Activated CD8-positive, alpha-beta memory T cell treated with anti-CD3 and anti-CD28 coated beads, Interleukin-2, amount 50 U/mL, for 48 hours (primary cell): ENCODE data around the gene ZNF618.

ENCODE experiments used
- DNase-seq: peaks from one replicate; pipeline ENCODE4 v3.0.0-alpha.2; 2020

Gene ZNF618

DNA sequence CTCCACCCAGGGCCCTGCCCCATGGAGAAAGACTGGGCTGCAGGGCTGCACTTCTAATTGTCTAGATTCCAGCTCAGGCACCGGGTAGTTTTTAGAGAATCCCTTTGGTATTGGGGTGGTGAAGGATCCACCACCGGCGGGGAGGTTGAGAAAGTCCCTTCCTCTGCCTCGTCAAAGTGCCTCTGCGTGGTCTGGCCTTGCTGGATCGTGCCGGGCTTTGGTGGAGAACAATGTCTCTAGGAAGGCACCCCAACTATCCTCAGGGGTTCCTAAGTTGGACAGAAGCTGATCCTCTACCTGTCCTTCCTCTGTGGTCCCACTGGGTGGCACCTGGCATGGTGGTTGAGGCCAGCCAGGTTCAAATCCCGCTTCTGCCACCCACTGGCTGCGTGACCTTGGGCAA, 209.3 kb downstream of the ZNF618 start:
- peak; percentile 30 for DNase-seq

DNA sequence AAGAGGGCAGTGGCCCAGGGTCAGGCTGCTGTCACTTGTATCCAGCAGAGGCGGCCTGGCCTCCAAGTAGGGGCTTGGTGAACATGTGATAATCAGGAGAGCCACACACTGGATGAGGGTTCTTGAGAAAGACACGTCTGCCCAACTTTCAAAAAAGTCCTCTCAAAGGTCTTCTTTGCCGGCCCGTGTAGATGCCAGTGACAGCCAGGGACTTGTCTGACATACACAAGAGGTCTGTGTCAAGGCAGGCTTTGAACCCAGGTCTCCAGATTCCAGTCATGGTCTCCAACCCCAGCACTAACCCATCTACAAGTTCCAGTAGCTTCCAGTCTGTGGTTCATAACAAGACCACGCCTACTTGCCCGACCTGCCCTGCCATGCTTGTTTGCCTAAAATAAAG, 209.9 kb downstream of the ZNF618 start:
- no peak for DNase-seq

DNA sequence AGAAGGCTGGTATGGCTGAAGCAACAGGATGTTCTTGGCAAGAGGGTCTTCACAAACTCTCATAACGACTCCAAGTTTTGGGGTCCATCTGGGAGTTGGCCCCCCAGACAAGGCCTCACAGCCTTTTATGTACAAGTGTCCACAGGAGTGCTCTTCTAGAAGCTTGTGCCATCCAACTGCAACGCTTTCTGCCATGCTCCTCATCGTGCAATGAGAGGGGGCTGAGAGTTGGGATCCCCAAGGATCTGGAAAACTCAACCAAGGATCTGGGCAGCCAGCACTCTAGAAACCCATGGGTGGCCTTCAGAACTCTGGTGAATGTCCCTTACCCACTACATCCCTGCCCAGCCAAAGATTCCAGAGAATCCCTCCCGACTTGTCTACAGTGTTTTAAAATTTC, 210.5 kb downstream of the ZNF618 start:
- peak; percentile 33 for DNase-seq

DNA sequence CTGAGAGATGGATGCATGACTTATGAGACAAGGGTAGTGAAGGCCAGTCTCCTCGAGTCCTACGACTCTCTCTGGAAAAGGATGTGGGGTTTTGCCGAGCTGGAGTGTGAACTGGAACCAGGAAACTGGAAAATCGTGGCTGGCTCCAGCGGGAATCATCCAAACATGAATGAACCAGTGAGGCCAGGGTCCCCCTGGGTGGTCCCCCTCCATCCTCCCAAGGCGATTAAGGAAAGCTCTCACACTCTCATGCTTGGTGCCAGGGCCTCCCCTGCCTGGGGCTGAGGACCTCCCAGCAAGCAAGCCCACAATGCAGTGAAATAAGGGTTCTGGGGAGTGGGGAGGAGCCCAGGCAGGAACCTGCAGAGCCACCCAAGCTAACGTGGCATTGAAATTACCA, 211.6 kb downstream of the ZNF618 start:
- DNase-seq = no peak

DNA sequence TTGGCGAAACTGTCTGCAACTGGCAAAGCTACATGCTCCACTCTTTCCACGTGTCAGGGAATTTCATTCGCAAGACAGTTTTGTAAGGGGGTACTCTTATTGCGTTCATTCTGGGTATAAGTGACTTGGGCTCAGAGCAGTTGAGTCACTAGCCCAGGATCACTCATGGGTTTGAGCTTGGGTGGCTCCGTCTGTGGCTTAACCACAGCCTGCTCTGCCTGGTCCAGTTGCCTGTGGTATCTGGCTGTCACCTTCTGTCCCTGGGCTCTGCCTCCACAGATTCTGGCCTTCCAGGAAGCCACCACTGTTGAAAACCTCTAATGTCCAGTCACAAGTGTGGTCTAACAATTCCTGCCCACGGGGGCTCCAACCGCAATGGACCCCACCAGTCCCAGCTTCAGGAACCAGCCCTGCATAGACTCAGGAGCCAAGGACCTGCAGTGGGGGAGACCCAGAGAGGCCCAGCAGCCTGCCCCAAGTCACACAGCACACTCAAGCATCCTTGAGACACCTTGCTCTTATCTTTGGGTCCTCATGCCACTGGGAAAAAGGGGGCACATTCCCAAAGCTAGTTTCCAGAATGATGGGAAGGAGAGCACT, 212.6 kb downstream of the ZNF618 start:
- no peak for DNase-seq

DNA sequence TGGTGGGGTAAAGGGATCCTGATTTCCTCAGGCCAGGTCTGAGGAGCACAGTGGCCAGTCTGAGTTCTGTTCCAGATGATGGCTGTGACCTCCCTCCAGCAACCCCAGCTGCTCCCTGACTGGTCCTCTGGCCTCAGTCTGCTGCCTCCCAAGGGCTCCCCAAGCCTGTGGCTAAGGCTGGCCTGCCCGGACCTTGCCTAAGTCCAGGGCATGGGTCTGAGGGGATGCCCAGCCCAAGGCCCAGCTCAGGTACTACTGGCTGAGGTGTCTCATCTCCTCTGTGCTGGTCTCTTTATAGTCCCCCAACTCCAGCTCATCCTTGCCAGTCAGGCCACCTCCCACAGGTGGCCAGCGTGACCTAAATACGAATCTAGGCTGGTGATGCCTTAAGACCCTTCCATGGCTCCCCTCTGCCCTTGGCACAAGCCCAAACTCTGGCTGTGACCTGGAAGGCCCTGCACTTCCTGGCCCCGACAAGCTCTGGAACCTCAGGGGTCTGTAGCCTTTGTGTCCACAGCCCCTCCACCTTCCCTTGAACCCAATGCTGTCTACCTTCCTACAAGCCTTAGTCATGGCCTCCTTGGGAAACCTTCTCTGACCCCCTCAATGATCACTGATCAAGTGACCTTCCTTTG, 213.2 kb downstream of the ZNF618 start:
- DNase-seq = no peak

DNA sequence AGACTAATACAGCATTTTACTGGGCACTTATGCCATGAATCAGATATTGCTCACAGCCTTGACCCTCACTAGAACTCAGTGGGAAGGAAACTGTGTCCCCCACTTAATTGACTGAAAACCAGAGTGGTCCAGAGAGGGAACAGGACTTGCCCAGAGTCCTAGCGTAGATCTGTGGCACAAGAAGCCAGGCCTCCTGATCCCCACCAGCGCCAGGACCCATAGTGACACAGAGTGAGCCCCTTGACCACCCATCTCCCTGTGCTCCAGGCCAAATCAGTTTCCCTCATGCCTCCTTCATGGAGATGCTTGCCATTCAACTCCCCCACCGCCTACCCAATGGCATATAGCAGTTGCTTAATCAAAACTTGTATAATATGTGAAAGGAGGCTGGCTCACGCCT, 214.7 kb downstream of the ZNF618 start:
- peak; percentile 30 for DNase-seq

DNA sequence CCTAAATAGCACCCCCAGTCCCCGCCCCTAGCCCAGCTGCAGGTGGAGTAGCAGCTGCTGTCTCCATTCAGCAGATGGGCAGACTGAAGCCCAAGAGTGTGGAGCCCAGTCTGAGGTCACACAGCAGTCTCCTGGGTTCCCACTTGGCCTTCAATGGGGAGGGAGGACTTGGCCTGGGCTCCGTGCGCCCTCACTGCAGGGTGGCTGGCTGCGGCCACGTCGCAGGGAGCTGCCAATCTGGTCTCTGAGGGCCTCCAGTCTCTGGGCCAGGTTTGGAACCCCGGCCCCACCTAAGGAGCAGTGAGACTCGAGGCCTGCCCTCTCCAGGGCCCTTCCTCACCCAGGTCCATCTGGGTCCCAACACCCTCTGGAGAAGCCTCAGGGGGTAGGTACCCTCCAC, 215.6 kb downstream of the ZNF618 start:
- peak; percentile 40 for DNase-seq

DNA sequence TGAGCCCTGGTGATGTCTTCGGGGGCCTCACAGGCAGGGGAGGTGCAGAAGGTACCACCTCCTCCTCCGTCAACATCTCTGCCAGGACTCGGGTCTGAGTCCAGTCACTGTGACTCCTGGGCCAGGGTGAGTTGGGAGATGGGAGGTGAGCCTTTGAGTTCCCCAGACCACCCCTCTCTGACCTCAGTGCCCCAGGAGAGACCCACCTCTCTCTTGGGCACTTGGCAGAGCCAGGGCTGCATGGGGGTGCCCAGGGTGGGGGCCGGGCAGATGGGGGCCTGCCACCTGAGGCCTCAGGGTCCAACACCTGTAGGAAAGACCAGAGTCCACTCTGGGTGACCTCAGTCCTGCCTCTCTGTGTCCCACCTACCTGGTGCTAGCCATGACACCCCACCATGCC, 216.2 kb downstream of the ZNF618 start:
- peak; percentile 32 for DNase-seq

DNA sequence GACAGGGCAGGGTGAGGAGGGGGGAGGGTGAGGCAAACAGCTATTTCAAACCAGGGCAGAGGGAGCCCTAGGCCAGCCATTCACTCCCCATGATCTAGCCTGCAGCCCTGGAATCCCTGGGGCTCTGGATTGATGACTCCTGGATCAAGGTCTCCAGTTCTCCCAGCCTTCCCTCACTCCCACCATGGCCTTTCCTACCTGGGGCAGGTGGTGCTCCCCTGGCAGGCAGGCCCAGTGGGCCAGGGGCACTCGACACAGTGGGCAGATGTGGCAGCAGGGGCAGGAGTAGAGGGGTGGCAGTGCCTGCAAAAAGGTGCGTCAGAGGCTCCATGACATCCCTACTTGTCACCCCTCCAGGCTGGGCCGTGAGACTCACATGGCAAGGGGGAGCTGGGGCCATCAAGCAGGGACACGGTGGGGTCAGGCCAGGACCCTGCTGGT, 216.9 kb downstream of the ZNF618 start:
- peak; percentile 2 for DNase-seq

DNA sequence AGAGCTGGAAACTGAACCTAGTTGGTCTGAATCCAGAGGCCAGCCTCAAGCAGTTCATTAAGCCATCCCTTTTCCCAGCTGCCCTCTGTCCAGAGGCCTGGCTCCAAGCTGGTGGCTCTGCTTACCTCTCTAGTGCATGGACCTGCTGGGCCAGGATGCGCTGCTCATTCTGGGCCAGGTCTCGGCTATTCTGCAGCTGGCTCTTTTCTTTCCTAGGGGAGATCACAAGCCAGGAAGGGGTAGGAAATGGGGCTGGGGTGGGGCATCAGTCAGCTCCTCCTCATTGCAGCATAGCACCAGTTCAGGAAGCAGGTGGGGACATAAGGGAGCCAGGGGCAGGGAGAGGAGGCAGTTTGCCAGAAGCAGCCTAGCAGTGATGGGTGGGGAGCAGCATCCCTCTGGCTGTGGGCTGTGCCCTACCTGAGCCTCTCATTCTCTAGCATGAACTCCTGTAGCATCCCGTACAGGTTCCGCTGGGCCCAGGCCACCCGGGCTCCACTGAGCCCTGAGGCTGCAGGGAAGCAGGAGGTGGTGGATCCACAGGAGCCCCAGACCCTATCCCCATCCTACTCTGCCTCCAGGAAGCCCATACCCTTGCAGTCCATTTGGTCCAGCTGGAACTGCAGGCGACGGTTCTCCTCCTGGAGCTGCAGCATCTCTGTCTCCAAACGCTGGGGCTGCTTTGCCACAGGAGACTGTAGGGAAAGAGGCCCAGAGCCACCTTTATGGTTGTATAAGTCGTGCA, 217.8 kb downstream of the ZNF618 start:
- no peak for DNase-seq

DNA sequence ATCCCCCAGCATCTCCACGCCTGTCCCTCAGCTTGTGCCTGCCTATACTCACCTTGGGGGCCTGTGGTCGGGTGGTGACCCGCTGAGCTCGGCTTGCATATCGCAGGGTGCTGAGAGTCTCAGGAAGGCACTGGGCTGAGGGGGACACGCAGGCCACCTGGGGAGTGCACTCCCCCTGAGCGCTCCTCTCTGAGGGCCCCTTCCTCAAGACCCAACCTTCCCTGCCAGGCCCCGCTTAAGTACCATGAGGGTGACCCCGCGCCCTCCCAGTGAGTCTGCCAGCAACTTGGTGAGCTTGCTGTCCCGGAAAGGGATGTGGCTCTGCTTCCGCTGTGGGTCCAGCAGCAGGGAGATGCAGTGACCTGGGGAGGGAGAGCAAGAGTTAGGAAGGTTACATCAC, 218.9 kb downstream of the ZNF618 start:
- DNase-seq = no peak

DNA sequence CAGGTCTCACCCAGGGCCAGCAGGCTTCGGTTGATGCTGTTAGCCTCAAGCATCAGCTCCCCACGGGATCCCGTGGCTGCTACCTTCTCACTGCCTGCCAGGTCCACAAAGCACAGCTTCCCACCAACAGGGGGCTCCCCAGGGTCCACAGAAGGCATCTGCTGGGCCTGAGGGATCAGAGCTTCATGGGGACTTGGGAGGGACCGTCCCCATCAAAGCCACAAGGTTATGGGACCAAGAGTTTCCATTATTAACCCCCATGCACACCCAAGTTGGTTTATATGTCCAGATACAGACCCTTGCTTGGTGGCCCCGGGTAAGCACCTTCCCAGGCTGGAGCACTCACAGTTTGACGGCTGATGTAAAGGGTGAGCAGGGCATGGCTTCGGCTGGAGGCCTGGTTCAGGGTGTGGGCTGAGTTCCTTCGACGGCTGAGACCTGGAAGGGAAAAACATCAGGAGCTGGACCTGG, 220.0 kb downstream of the ZNF618 start:
- DNase-seq = no peak

DNA sequence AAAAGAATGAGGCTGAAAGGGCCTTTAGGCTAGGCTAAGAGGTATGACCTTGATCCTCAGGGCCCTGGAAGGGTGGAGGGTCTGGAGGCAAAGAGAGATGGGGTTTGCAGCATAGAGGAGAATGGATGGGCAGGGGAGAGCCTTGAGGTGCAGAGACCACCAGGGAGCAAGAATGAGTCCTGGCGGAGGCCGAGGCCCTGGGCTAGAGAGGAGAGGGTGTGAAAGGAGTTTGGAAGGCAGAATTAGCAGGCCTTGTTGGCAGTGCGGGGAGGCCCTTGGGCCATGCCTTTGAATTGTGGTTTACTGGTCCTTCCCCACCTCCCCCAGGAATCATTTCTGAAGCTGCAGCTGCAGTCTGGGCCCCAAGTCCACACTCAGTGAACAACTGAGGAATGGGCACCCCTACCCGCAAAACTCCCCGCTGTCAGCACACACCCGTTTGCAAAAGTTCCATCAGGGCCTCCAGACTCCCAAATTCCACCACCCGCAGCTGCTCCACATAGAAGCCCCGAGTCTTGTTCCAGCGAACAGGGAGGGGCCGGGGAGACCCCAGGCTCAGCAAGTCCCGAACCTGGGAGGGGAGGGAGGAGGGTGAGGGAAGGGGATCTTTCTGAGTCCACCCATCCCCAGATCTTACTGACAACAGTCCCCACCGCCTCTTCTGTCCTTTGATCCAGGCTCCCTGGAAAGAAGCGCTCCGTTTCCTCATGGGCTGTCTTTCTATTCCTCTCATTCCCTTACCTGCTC, 220.9 kb downstream of the ZNF618 start:
- no peak for DNase-seq

DNA sequence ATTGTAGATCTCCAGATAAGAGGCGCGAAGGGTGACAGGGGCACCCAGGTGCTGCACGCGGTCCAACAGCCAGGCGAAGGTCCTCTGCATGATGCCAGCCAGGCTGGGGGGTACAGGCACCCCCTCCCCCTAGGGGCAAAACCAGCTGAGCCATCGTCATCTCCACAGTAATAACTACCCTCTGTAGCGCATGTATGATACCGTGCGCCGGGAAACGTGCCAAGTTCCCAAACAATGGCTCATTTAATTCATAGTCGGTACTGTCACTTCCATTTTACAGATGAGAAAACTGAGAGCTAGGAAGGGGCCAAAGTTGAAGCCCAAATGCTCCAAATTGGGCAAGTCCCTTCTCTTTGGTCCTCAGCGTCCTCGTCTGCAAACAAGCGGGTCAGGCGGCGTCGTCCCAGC, 221.5 kb downstream of the ZNF618 start:
- no peak for DNase-seq

DNA sequence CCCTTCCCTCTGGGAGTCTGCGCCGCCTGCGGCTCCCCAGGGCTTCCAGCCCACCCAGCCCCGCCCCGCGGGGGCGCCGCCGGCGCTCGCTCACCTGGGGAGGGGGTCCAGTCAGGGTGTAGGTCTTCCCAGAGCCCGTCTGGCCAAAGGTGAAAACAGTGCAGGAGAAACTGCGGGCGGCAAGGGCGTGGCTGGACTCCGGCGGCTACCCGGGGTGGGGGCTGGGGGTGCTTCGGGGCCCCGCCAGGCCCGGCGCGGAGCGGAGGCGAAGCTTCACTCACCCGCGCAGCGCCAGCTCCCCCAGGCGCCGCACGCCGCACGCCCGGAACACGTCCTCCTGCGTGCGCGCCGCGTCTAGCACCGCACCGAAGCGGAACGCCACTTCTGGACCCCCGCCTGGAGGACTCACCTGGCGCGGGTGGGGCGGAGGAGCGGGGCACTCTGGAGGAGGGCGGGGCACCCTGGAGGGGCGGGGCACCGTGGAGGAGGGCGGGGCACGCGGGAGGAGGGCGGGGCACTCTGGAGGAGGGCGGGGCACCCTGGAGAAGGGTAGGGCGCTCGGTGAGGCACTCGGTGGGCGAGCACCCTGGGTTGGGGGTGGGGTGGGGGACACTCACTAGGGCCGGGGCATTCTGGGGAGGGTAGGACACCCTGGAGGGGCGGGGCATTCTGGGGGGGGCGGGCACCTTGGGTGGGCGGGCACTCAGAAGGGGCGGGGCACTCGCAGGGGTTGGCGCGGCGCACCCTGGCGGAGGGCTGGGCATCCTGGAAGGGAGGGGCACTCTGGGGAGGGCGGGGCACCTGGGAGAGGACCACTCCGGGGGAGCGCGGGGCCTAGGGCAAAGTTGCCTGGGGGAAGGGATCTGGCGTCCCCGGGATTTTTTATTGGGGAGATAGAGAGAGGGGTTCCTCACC, 222.2 kb downstream of the ZNF618 start:
- DNase-seq = peak; percentile 66

DNA sequence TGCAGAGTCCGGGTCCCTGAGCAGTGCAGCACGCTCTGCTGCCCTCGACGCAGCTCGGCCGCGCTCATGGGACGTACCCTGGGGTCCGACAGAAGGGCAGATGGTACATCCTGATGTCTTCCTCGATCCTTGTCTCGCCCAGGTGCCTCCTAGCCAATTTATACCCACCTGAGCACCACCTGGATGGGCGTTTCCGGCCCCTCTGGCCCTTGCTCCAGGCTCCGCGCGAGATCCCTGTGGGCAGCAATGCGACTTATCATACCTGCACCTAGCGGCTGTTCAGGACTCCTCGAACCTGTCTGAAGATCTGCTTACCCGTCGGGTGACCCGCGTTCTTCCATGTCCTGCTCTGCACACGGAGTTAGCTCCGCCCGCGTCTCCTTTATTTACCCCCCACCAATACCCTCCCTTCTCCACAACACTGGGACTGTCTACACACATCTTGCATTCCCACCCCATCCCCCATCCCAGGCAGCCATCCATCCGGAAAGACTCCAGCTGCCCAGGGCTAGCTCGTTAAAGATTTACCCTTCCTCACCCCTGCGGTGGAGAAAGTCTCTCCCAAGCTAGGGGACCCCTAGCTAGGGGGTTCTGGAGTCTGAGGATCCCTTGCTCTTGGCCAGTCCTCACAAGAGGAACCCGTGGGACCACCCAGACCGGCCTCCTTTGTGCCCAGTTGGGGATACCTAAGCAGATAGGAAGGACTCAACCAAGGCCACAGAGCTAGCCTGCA, 223.0 kb downstream of the ZNF618 start, which contains the start of gene KIF12:
TSS of gene KIF12 (minus strand) at position 357 of the 733 bp plus-strand sequence. CDS start at position 341, 16 bp downstream.
- DNase-seq = no peak

DNA sequence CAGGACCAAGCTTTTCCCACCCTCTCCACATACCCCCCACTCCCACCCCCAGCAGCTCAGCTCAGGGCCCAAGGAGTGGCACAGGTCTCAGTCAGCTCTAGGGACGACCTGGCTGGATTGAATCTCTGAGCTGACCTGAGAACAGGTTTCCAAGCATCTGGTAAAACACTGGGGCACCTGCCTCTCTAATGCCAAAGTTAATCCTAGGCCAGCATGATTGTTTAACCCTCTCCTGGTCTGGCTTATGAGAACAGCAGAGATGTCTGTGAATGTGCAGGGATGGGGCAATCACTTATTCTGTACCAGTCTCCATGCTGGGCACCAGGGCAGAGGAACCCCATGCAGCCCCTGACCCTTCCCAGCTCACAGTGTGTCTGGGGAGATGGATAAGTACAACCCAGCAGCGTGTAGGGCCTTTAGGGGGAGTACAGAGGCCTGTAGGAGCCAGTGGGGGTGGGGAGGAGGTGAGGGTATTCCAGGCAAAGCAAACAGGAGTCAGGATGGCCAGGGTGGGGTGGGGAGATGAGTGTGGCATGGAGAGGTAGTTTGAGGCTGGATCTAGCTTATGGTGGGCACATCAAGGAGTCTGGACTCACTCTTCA, 223.7 kb downstream of the ZNF618 start:
- no peak for DNase-seq

DNA sequence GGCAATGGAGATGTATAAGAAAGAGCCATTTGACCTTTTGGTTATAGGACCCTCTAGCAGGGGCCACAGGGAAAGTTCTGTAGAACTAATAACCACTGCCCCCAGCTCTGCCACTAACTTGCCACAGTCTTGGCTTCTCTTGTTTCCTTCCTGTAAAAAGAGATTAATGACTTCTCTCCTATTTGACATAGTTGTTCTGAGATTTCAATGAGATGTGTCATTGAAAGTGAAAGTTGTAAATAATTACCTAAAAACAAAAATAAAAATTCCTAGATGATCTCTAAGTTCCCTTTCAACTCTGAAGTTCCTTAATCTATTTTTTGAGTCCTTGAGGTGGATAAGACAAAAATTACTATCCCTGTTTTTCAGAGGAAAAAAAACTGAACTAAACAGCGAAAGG, 224.4 kb downstream of the ZNF618 start:
- no peak for DNase-seq

DNA sequence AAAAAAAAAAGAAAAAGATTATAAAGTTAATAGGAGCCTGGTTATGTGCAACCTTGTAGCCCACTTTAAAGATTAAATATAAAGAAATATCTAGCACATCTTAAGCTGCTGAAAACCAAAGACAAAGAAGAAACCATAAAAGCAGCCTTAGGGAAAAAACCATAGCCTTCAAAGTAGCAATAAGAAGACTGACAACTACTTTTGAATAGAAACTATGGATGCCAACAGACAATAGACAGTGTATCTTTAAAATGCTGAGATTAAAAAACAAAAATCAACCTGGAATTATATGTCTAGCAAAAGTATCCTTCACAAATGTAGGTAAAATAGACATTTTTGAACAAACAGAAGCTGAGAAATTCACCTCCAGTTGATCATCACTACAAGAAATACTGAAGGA, 226.4 kb downstream of the ZNF618 start:
- DNase-seq = no peak

DNA sequence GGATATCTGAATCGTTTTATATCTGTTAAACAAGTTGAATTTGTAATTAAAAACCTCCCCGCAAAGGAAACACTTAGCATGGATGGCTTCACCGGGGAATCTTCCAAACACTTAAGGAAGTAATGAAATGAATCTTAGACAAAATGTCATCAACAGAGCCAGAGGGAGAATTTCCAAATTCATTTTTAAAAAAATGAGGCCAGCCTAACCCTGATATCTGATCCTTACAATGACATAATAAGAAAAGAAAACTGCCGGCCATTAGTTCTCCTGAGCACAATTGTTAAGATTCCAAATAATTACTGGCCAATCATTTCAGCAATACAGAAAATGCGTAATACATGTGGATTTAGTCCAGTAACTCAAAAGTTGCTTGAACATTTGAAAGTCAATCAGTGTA, 229.1 kb downstream of the ZNF618 start:
- DNase-seq = no peak
